ENCODE data around the gene VAT1L.

Gene VAT1L

DNA sequence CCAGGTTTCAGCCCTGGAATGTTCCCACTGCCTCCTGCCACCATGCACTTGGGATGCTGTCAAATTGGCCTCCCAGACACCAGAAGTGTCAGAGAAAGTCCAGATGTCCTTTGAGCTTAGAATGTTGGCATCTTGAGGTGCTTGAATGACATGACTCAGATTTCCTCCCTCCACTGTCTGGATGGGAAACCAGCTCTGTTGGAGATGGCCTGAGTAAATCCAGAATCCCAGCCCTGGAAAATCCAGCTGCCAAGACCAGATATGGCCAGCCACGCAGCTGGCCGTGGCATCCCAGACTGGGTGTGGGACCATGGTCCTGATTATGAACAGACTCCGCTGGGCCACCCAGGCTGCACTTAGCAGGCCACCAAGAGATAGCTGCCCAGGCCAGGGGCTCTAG, 177.0 kb downstream of the VAT1L start:
- H3K36me3 Mint-ChIP-seq (ENCODE audit: insufficient read depth), result peaks cover 2% of the 10 kb centered on the region
- no peak overlapping the region for H3K4me3 Mint-ChIP-seq
- H3K4me1 Mint-ChIP-seq, result no peaks in the 10 kb centered on the region
- peaks cover 55% of the 10 kb centered on the region for H3K27me3 Mint-ChIP-seq
- no peak overlapping the region for H3K27ac Mint-ChIP-seq (ENCODE audit: low read depth)
- ATAC-seq (replicated peaks; ENCODE audit: extremely low read depth, poor library complexity, severe bottlenecking) (no peak), DNase-seq (ENCODE audit: low spot score in 2 of 2) (no peak)
- no peaks in the 10 kb centered on the region for H3K9me3 Mint-ChIP-seq

DNA sequence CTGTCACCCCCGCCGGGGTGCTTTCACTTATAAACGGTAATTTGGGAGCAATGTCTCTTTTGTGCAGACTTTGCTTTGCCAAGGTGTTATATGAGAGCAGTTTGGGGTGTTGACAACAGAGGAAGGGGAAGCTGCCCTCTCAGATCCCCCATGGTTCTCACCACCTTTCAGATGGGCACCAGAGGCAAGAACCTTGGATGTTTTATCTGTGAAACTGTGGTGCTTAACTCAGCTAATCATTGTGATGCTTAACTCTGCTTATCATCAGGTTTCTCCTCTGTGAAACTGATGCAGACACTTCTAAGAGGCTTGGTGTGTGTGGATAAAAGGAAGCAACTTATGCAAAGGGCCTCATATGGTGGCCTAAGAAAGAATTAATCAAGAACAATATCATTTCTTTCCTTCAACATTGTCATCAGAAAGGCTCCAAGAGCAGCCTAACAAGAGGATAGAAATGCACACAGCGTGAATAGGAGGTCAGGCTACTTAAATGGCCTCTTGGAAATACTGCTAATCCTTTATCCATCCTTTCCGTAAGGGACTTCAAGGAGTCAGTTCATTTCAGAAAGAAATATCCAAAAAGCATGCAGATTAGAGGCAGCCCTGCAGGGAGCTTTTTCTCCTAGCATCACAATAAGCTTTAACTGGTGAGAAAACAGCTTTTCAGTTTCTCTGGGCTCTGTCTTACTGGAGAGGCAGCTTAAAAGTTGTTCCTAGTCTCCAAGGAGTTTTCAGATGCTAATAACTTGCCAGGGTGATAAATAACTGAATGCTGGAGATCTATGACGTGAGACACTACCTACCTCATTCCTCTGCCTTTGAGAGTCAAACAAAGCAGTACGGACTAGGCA, 178.9 kb downstream of the VAT1L start:
- H3K36me3 Mint-ChIP-seq (ENCODE audit: insufficient read depth), result no peaks in the 10 kb centered on the region
- H3K4me1 Mint-ChIP-seq, result no peaks in the 10 kb centered on the region
- H3K9me3 Mint-ChIP-seq, result no peaks in the 10 kb centered on the region
- no peak overlapping the region for H3K27ac Mint-ChIP-seq (ENCODE audit: low read depth)
- DNase-seq (ENCODE audit: low spot score in 2 of 2) (no peak), ATAC-seq (replicated peaks; ENCODE audit: extremely low read depth, poor library complexity, severe bottlenecking) (no peak)
- H3K4me3 Mint-ChIP-seq, result no peak overlapping the region
- peaks cover 50% of the 10 kb centered on the region for H3K27me3 Mint-ChIP-seq

DNA sequence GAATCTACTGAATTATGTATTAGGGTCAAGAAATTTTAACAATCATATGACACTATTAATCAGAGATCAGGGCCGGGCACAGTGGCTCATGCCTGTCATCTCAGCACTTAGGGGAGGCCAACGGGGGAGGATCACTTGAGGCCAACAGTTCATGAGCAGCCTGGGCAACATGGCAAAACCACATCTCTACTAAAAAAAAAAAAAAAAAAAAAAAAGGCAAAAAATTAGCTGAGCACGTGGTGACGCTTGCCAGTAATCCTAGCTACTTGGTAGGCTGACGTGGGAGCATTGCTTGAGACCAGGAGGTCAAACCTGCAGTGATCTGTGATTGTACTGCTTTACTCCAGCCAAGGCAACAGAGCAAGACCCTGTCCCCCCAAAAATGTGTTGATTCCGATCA, 181.5 kb downstream of the VAT1L start:
- Mint-ChIP-seq H3K9me3 (no peaks in the 10 kb centered on the region), H3K4me3 (no peak overlapping the region), H3K27ac (ENCODE audit: low read depth) (no peak overlapping the region), H3K4me1 (no peaks in the 10 kb centered on the region), H3K27me3 (peaks cover 31% of the 10 kb centered on the region), H3K36me3 (ENCODE audit: insufficient read depth) (no peaks in the 10 kb centered on the region)
- ATAC-seq (replicated peaks; ENCODE audit: extremely low read depth, poor library complexity, severe bottlenecking) (no peak), DNase-seq (ENCODE audit: low spot score in 2 of 2) (no peak)

DNA sequence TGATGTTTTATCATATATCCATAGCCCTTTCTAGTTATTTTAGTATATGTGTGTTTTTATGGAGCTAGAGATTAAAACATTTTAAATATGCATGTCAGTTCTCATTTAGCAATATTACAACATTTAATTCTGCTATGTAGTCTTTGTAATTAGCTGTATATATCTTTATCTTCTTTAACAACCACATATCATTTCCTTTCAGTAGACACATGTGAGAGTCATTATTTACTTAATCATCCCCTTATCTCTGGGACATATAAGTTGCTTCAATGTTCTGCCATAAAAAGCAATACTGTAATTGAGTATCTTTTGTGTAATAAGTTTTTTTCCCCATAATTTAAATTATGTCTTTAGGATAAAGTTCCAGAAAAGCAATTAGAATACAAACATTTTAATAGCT, 182.0 kb downstream of the VAT1L start:
- DNase-seq (ENCODE audit: low spot score in 2 of 2), result no peak
- no peak overlapping the region for H3K4me3 Mint-ChIP-seq
- ATAC-seq (replicated peaks; ENCODE audit: extremely low read depth, poor library complexity, severe bottlenecking), result no peak
- H3K9me3 Mint-ChIP-seq, result no peaks in the 10 kb centered on the region
- no peak overlapping the region for H3K27ac Mint-ChIP-seq (ENCODE audit: low read depth)
- no peaks in the 10 kb centered on the region for H3K36me3 Mint-ChIP-seq (ENCODE audit: insufficient read depth)
- no peaks in the 10 kb centered on the region for H3K4me1 Mint-ChIP-seq
- peaks cover 30% of the 10 kb centered on the region for H3K27me3 Mint-ChIP-seq

DNA sequence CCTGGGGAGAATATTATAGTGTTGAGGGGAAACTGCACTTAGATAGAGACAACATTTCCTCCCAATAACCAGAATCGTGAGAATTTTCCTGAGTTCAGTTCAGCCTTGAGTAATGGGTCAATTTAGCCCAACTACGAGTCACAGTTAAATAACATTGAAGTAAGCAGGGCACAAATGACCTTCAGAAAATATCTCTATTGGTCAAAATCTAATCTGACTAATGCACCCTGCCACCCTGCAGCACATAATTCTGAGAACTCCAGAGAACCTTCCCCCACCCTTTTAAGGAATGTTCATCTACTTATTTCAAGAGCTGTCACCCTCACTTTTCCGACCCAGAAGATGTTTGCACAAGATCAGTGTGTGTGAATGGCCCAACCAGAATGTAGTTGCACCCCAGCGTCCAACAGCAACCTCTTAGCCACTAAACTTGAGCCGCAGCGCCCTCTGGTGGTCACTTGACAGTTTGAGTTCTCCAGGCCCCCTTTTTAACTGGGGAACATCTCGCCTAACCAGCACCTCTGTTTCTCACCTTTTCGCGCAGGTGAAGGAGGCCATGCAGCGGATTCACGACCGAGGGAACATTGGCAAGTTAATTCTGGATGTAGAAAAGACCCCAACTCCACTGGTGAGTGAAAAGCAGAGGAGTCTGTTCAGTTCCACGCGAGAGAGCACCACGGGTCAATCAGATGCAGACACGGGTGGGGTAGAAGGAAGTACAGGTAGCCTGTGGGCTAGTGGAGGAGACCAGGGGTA, 183.1 kb downstream of the VAT1L start:
- ATAC-seq (replicated peaks; ENCODE audit: extremely low read depth, poor library complexity, severe bottlenecking), result no peak

DNA sequence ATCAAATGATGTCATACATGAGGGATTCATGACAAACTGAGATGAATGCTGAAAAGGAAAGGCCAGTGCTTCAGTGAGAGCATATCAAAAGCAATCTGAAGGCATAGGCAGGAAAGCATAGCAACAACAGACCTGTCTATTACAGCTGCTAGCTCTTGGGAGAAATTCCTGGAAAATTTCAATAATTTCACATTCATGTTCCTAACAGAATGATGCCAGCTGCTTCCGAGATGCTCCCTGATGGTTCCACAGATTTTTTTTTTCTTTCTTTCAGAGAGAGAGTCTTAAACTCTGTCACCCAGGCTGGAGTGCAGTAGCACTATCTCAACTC, 183.7 kb downstream of the VAT1L start:
- Mint-ChIP-seq H3K36me3 (ENCODE audit: insufficient read depth) (no peaks in the 10 kb centered on the region), H3K27ac (ENCODE audit: low read depth) (no peak overlapping the region), H3K4me3 (no peak overlapping the region), H3K9me3 (no peaks in the 10 kb centered on the region), H3K4me1 (no peaks in the 10 kb centered on the region), H3K27me3 (peaks cover 44% of the 10 kb centered on the region)
- DNase-seq (ENCODE audit: low spot score in 2 of 2) (no peak), ATAC-seq (replicated peaks; ENCODE audit: extremely low read depth, poor library complexity, severe bottlenecking) (no peak)

More for the DNA sequence above, 183.1 kb downstream of the VAT1L start:
- no peaks in the 10 kb centered on the region for H3K36me3 Mint-ChIP-seq (ENCODE audit: insufficient read depth)
- H3K4me1 Mint-ChIP-seq, result no peaks in the 10 kb centered on the region
- DNase-seq (ENCODE audit: low spot score in 2 of 2), result peak; percentile 39 to 59
- H3K27ac Mint-ChIP-seq (ENCODE audit: low read depth), result no peak overlapping the region
- H3K4me3 Mint-ChIP-seq, result no peak overlapping the region
- peaks cover 40% of the 10 kb centered on the region for H3K27me3 Mint-ChIP-seq
- H3K9me3 Mint-ChIP-seq, result no peaks in the 10 kb centered on the region

DNA sequence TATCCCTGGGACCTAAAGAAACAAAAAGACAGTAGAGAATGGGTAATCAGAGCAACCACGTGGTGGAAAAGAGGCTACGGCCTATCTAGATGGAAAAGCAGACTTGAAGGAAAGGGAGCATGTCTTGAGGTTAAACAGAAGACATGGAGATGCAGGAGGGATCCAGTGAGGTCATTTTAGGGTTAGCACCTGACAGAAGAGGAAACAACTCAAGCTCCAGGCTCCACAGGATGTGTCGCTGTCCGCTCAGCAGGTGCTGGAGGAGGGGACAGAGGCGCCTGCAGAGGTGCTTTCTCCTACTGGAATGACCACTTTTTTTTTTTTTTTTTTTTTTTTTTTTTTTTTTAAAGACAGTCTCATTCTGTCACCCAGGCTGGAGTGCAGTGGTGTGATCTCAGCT, 186.5 kb downstream of the VAT1L start:
- H3K4me3 Mint-ChIP-seq, result no peak overlapping the region
- no peak for ATAC-seq (replicated peaks; ENCODE audit: extremely low read depth, poor library complexity, severe bottlenecking)
- peaks cover 56% of the 10 kb centered on the region for H3K27me3 Mint-ChIP-seq
- H3K27ac Mint-ChIP-seq (ENCODE audit: low read depth), result no peak overlapping the region
- DNase-seq (ENCODE audit: low spot score in 2 of 2), result no peak
- no peaks in the 10 kb centered on the region for H3K9me3 Mint-ChIP-seq
- no peaks in the 10 kb centered on the region for H3K4me1 Mint-ChIP-seq
- no peaks in the 10 kb centered on the region for H3K36me3 Mint-ChIP-seq (ENCODE audit: insufficient read depth)

DNA sequence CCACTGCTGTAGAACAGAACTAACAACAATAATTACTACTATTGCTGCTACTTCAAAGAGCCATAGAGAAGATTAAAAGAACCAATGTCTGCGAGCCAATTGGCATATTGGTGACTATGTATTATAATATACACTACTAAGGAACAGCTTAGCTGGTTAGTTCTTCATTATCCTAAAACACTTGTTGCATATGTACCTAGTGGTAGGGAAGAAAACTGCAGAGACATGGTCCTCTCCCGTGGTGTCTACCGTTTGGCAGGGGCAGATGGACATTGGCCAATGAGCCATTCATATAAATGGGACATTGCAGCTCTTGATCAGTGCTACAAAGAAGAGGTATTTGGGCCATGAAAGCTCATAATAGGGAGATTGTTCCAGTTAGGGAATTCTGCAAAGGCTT, 187.6 kb downstream of the VAT1L start:
- Mint-ChIP-seq H3K36me3 (ENCODE audit: insufficient read depth) (no peaks in the 10 kb centered on the region), H3K27me3 (peaks cover 56% of the 10 kb centered on the region), H3K4me3 (no peak overlapping the region), H3K9me3 (no peaks in the 10 kb centered on the region), H3K27ac (ENCODE audit: low read depth) (no peak overlapping the region), H3K4me1 (no peaks in the 10 kb centered on the region)
- no peak for DNase-seq (ENCODE audit: low spot score in 2 of 2)
- ATAC-seq (replicated peaks; ENCODE audit: extremely low read depth, poor library complexity, severe bottlenecking), result no peak

DNA sequence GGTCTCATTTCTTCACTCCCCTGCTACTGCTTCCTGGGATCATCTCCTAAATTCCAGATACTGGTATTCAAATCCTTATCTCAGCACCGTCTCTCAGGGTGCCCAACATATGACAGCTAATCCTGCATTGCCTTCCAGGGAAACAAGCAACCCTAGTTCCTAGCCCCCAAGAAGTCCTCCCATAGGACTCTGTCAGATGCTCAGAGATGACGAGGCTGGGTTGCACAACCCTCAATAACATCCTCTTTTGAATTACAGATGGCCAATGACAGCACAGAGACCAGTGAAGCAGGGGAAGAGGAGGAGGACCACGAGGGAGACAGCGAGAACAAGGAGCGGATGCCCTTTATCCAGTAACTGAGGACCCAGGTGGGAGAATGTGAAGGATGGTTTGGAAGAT, 189.0 kb downstream of the VAT1L start:
- DNase-seq (ENCODE audit: low spot score in 2 of 2), result no peak
- Mint-ChIP-seq H3K36me3 (ENCODE audit: insufficient read depth) (no peaks in the 10 kb centered on the region), H3K4me1 (no peaks in the 10 kb centered on the region), H3K4me3 (no peak overlapping the region), H3K9me3 (no peaks in the 10 kb centered on the region), H3K27me3 (peaks cover 48% of the 10 kb centered on the region), H3K27ac (ENCODE audit: low read depth) (no peak overlapping the region)
- ATAC-seq (replicated peaks; ENCODE audit: extremely low read depth, poor library complexity, severe bottlenecking), result no peak

DNA sequence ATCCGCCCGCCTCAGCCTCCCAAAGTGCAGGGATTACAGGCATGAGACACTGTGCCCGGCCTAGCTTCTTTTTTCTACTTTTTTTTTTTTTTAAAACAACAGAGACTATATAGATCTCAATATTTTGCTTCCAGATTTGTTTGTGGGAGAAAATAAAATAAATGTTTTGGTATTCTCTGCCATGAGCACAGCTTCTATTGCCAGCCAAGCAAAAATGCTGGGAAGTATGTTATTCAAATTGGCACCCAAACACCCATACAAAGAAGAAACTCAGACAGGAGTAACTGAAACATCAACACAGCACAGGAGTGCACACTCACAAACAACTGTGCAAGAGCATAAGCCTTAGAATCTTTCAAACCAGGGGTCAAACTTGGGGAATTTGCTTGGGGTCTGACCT, 196.7 kb downstream of the VAT1L start:
- Mint-ChIP-seq H3K4me1 (no peaks in the 10 kb centered on the region), H3K9me3 (no peaks in the 10 kb centered on the region)
- no peak for ATAC-seq (replicated peaks; ENCODE audit: extremely low read depth, poor library complexity, severe bottlenecking)

DNA sequence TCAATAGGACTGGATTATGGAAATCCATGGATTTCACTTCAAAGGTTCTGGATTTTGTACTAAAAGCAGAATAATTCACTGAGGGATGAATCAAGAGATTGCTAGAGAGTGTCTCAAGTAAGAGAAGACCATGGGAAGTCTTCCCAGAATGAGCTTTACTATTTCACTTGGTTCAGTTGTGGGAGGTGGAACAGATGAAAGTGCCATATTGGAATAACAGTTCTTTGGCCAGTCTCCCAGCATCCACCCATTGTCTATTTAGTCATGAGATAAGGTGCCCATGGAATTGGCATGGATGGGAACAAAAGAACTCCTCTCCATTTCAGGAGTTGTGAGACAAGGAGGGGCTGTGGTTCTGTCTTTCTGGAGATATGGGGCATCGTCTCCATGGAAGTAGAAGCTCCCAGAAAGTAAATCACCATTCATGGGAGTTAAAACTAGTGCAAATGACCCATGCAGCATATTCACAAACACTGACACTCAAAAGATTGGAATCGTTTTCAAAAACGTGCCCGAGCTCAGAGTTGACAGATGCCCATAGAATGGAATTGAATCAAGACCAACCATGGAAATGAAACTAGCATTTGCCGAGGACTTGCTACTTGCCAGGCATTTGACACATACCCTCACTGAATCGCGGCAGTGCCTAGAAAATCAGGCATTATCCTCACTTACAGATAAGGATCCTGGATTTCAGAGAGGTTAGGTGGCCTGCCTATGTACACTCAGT, 197.8 kb downstream of the VAT1L start:
- H3K27me3 Mint-ChIP-seq, result peaks cover 17% of the 10 kb centered on the region

More for the DNA sequence above, 196.7 kb downstream of the VAT1L start:
- no peak overlapping the region for H3K27ac Mint-ChIP-seq (ENCODE audit: low read depth)
- H3K36me3 Mint-ChIP-seq (ENCODE audit: insufficient read depth), result no peaks in the 10 kb centered on the region
- no peak for DNase-seq (ENCODE audit: low spot score in 2 of 2)
- H3K27me3 Mint-ChIP-seq, result peaks cover 17% of the 10 kb centered on the region
- H3K4me3 Mint-ChIP-seq, result no peak overlapping the region

DNA sequence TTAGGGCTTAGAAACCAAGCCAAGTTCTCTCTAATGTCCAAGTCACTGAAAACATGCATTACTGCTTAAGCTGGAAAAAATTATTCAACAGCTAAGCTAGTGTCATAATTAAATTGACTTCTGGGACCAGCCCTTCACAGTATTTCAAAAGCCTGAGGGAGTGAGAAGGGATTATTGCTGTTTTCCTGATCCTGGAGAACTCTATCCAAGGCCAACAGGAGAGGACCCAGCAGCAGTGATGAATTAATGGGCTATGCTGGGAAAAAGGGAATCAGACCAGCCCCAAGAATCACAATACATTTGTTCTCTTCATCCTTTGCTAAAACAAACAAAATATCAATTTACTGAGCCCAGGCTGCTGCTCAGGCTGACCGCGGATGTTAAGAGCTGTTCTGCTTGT, 199.4 kb downstream of the VAT1L start:
- Mint-ChIP-seq H3K4me3 (no peak overlapping the region), H3K36me3 (ENCODE audit: insufficient read depth) (no peaks in the 10 kb centered on the region), H3K27ac (ENCODE audit: low read depth) (no peak overlapping the region), H3K9me3 (no peaks in the 10 kb centered on the region), H3K27me3 (peaks cover 17% of the 10 kb centered on the region), H3K4me1 (no peaks in the 10 kb centered on the region)
- ATAC-seq (replicated peaks; ENCODE audit: extremely low read depth, poor library complexity, severe bottlenecking) (no peak), DNase-seq (ENCODE audit: low spot score in 2 of 2) (no peak)

More for the DNA sequence above, 197.8 kb downstream of the VAT1L start:
- no peaks in the 10 kb centered on the region for H3K4me1 Mint-ChIP-seq
- H3K9me3 Mint-ChIP-seq, result no peaks in the 10 kb centered on the region
- no peak overlapping the region for H3K4me3 Mint-ChIP-seq
- ATAC-seq (replicated peaks; ENCODE audit: extremely low read depth, poor library complexity, severe bottlenecking) (no peak), DNase-seq (ENCODE audit: low spot score in 2 of 2) (no peak)
- no peak overlapping the region for H3K27ac Mint-ChIP-seq (ENCODE audit: low read depth)
- H3K36me3 Mint-ChIP-seq (ENCODE audit: insufficient read depth), result no peaks in the 10 kb centered on the region

All from central memory CD8-positive, alpha-beta T cell (primary cell).